Mammary epithelial cell (primary cell): ENCODE results near the gene CAPG.
"Not testable (repeated sequence)": the region's sequence is repeated elsewhere in the genome, so short reads cannot be mapped to it uniquely, and the experiment has no call there.

Experiments
- CTCF ChIP-seq, 2 donors: IDR thresholded peaks in 1 of 2; conservative IDR thresholded peaks in 1 of 2; 2 replicates each; pipeline ENCODE4 v1.5.1; 2011 to 2012; ENCODE audit warnings: inconsistent platforms in 2 of 2, low read length in 2 of 2, mild to moderate bottlenecking in 2 of 2, control low read depth in 1 of 2, low read depth in 1 of 2; ENCODE audit not compliant: insufficient read depth in 1 of 2; ENCODE audit errors: extremely low read depth in 1 of 2
- EZH2 ChIP-seq: IDR thresholded peaks from 2 replicates; pipeline ENCODE4 v1.6.1; 2012; ENCODE audit warnings: low read length, inconsistent platforms, borderline replicate concordance

GRCh38 chr2:85383151-85383550, 27.0 kb downstream of the CAPG start:
- TF ChIP-seq CTCF (conservative IDR thresholded peaks at IDR 0.05 in 1 of 2, IDR thresholded peaks at IDR 0.05 in 1 of 2; ENCODE audit: extremely low read depth in 1 of 2, insufficient read depth in 1 of 2, low read depth in 1 of 2, low read length in 2 of 2); EZH2: not testable (repeated sequence)
